ENCODE measurements around the gene ANGEL2. TPM values are rescaled to one million over a fixed set of nuclear protein-coding genes. Genes with fewer than 3 reads are reported as not detected.

Gene ANGEL2
- total RNA-seq, 1 experiment from 2014 or later, result 56.3 TPM

DNA sequence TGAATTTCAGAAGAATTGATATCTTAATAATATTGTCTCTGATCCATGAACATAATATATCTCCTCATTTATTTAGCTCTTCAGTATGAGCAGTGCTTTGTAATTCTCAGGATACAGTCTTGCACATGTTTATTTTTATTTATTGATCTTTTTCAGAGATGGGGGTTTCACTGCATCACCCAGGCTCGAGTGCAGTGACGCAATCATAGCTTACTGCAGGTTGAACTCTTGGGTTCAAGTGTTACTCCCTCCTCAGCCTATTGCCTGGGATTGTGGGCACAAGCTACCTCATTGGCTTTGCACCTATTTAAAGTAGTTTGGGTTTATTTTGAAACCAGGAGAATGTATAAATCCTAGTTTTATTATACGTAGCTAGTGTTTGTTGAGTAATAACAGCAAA, 40.1 kb upstream of the ANGEL2 start:
- TF ChIP-seq, protein P1, sequence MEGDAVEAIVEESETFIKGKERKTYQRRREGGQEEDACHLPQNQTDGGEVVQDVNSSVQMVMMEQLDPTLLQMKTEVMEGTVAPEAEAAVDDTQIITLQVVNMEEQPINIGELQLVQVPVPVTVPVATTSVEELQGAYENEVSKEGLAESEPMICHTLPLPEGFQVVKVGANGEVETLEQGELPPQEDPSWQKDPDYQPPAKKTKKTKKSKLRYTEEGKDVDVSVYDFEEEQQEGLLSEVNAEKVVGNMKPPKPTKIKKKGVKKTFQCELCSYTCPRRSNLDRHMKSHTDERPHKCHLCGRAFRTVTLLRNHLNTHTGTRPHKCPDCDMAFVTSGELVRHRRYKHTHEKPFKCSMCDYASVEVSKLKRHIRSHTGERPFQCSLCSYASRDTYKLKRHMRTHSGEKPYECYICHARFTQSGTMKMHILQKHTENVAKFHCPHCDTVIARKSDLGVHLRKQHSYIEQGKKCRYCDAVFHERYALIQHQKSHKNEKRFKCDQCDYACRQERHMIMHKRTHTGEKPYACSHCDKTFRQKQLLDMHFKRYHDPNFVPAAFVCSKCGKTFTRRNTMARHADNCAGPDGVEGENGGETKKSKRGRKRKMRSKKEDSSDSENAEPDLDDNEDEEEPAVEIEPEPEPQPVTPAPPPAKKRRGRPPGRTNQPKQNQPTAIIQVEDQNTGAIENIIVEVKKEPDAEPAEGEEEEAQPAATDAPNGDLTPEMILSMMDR (IDR thresholded peaks at IDR 0.05; ENCODE audit: unreplicated experiment), result no peak
- Mint-ChIP-seq H3K36me3 (ENCODE audit: insufficient read depth, unreplicated experiment) (peaks cover 12% of the 10 kb centered on the region), H3K4me1 (ENCODE audit: low read depth, unreplicated experiment) (peaks cover 11% of the 10 kb centered on the region), H3K9me3 (ENCODE audit: low read depth, unreplicated experiment) (no peaks in the 10 kb centered on the region), H3K4me3 (ENCODE audit: low read depth, unreplicated experiment) (no peak overlapping the region), H3K27ac (ENCODE audit: unreplicated experiment) (no peak overlapping the region), H3K27me3 (ENCODE audit: unreplicated experiment) (no peaks in the 10 kb centered on the region)
- DNase-seq, result no peak
- intact Hi-C loops (cut with micrococcal nuclease; ENCODE audit: unreplicated experiment), result no loop called here
- CTCF ChIA-PET, result interaction anchor here (0.7 kb wide), 1 partner anchor 24 kb away, joined by 5 read pairs; no protein-coding TSS in a partner anchor
- BruUV-seq (replicated peaks), result no TSS peak

DNA sequence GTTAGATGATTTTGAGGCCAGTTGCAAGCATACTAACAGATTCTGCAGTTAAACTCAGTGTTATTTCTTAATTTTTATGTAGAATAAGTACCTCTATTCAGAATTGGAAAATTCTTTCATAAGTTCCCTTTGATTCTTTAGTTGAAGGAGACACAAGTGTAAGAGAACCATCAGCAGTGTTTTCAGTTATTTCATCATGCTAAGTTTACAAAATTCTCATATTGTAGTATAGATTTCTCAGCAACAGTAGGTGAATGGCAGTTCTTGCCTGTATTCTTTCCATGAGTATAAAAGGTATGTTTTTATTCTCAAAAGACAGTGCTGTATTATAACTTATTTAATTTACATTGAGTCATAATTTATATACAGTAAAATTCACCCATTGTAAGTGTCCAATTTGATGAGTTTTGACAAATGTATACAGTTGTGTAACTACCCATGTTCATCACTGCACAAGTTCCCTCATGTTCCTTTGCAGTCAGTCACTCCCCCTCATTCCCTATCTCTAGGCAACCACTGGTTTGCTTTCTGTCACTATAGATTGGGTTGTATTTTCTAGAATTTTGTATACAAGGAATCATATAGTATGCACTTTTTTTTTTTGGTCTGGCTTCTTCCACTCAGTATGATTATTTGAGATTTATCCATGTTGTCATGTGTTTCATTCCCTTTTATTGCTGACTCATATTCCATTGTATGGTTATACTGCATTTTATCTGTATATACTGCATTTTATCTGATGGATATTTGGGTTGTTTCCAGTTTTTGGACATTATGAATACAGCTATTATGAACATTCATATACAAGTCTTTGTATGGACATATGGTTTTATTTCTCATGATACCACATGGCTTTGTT, 39.3 kb upstream of the ANGEL2 start:
- H3K9me3 Mint-ChIP-seq (ENCODE audit: low read depth, unreplicated experiment), result no peaks in the 10 kb centered on the region
- H3K27ac Mint-ChIP-seq (ENCODE audit: unreplicated experiment), result no peak overlapping the region
- no TSS peak for BruUV-seq (replicated peaks)
- intact Hi-C loops (cut with micrococcal nuclease; ENCODE audit: unreplicated experiment), result no loop called here
- H3K27me3 Mint-ChIP-seq (ENCODE audit: unreplicated experiment), result no peaks in the 10 kb centered on the region
- H3K4me3 Mint-ChIP-seq (ENCODE audit: low read depth, unreplicated experiment), result no peak overlapping the region
- peaks cover 20% of the 10 kb centered on the region for H3K36me3 Mint-ChIP-seq (ENCODE audit: insufficient read depth, unreplicated experiment)
- no peak for DNase-seq
- TF ChIP-seq, protein P1 (IDR thresholded peaks at IDR 0.05; ENCODE audit: unreplicated experiment), result no peak
- H3K4me1 Mint-ChIP-seq (ENCODE audit: low read depth, unreplicated experiment), result peaks cover 19% of the 10 kb centered on the region
- CTCF ChIA-PET, result interaction anchor here (0.7 kb wide), 1 partner anchor 25 kb away, joined by 5 read pairs; no protein-coding TSS in a partner anchor

- Mint-ChIP-seq H3K4me3 (ENCODE audit: low read depth, unreplicated experiment) (no peak overlapping the region), H3K27me3 (ENCODE audit: unreplicated experiment) (no peaks in the 10 kb centered on the region), H3K9me3 (ENCODE audit: low read depth, unreplicated experiment) (no peaks in the 10 kb centered on the region), H3K27ac (ENCODE audit: unreplicated experiment) (no peak overlapping the region), H3K36me3 (ENCODE audit: insufficient read depth, unreplicated experiment) (peaks cover 20% of the 10 kb centered on the region), H3K4me1 (ENCODE audit: low read depth, unreplicated experiment) (peaks cover 21% of the 10 kb centered on the region)
- CTCF ChIA-PET, result interaction anchor here (0.6 kb wide), 1 partner anchor 67 kb away, joined by 3 read pairs; no protein-coding TSS in a partner anchor
- no TSS peak for BruUV-seq (replicated peaks)
- DNase-seq, result no peak
- TF ChIP-seq, protein P1 (IDR thresholded peaks at IDR 0.05; ENCODE audit: unreplicated experiment), result no peak
- intact Hi-C loops (cut with micrococcal nuclease; ENCODE audit: unreplicated experiment), result no loop called here
These were observed 38.5 kb upstream of the ANGEL2 start for GRCh38 chr1:213054142-213054541.

- no peak overlapping the region for H3K4me3 Mint-ChIP-seq (ENCODE audit: low read depth, unreplicated experiment)
- H3K4me1 Mint-ChIP-seq (ENCODE audit: low read depth, unreplicated experiment), result peaks cover 21% of the 10 kb centered on the region
- H3K27ac Mint-ChIP-seq (ENCODE audit: unreplicated experiment), result no peak overlapping the region
- H3K27me3 Mint-ChIP-seq (ENCODE audit: unreplicated experiment), result no peaks in the 10 kb centered on the region
- intact Hi-C loops (cut with micrococcal nuclease; ENCODE audit: unreplicated experiment), result no loop called here
- H3K9me3 Mint-ChIP-seq (ENCODE audit: low read depth, unreplicated experiment), result no peaks in the 10 kb centered on the region
- H3K36me3 Mint-ChIP-seq (ENCODE audit: insufficient read depth, unreplicated experiment), result peaks cover 20% of the 10 kb centered on the region
- TF ChIP-seq, protein P1 (IDR thresholded peaks at IDR 0.05; ENCODE audit: unreplicated experiment), result no peak
- no peak for DNase-seq
- CTCF ChIA-PET, result interaction anchor here (0.6 kb wide), 1 partner anchor 68 kb away, joined by 3 read pairs; no protein-coding TSS in a partner anchor
- BruUV-seq (replicated peaks), result no TSS peak
These were observed 37.8 kb upstream of the ANGEL2 start for GRCh38 chr1:213053455-213053854.

Data from Calu3 (cell line).